HG03439 (cell line): ENCODE measurements around the gene GPSM3.
"Not testable (repeated sequence)": the region's sequence is repeated elsewhere in the genome, so short reads cannot be mapped to it uniquely, and the experiment has no call there.

Source experiments
- ATAC-seq: cut with Tn5 transposase; IDR thresholded peaks from one replicate; pipeline ENCODE4 v1.9.1; 2021; ENCODE audit warnings: mild to moderate bottlenecking, moderate library complexity; ENCODE audit not compliant: unreplicated experiment

Gene GPSM3

GRCh38 chr6:32203426-32204267, 11.2 kb upstream of the GPSM3 start:
- ATAC-seq: no peak

- ATAC-seq: no peak
These were observed 9.7 kb upstream of the GPSM3 start for GRCh38 chr6:32202186-32202585.

GRCh38 chr6:32200711-32201475, 8.4 kb upstream of the GPSM3 start:
- ATAC-seq: no peak

GRCh38 chr6:32198866-32199265, 6.4 kb upstream of the GPSM3 start:
- no peak for ATAC-seq

GRCh38 chr6:32198345-32198696, 5.9 kb upstream of the GPSM3 start:
- no peak for ATAC-seq

- no peak for ATAC-seq
These were observed 4.5 kb upstream of the GPSM3 start for GRCh38 chr6:32196682-32197616.

DNA sequence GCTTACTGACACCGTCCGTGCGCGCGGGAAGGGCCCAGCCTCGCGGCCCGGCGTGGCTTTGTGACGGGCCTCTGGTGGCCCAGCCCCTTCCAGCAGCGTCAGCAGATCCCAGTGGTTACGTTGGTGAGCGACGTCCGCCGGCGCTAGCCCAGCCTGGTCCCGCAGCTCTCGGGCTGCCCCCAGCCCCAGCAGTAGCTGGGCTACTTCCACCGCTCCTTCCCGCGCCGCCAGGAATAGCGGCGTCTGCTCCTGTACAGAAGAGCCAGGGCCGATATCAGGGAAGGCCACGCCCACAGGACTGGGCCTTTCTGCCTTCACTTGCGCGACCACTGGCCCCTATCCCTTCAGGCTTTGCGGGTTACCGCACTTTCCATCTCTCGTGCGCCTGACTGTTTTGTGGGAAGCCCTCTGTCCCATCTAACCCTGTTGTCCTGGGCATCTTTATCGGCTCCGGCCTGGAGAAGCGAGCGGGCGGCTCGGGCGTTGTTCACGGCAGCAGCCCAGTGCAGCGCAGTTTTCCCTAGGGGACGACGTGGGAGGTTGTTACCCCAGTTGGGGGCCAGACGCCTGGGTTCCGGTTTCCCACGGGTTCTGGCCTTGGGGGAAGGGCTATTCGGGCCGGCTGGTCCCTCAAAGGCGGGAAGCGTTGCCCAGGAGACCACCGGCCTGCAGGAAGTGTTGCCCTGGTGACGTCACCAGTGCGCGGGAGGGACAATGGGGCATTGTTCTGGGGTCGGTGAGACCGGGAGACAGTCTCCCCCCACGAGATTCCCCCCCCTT, 3.6 kb upstream of the GPSM3 start:
- ATAC-seq: peak; percentile 76

DNA sequence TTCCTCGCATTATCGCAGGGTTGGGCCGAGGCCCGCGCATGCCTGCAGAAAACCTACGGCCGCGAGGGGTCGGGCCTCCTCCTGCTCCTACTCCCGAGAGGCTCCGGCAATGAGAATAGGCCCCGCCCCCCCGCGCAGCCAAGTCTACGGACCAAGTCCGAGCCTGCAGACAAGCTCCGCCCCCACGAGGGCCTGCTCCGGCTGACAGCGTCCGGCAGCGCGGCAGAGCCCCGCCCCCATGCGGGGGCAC, 3.1 kb upstream of the GPSM3 start:
- peak; percentile 78 for ATAC-seq

- no peak for ATAC-seq
These were observed 2.6 kb upstream of the GPSM3 start for GRCh38 chr6:32194825-32195651.

- ATAC-seq: no peak
These were observed 1.9 kb upstream of the GPSM3 start for GRCh38 chr6:32194388-32194787.

GRCh38 chr6:32193096-32193495, 653 bp upstream of the GPSM3 start:
- not testable (repeated sequence) for ATAC-seq

DNA sequence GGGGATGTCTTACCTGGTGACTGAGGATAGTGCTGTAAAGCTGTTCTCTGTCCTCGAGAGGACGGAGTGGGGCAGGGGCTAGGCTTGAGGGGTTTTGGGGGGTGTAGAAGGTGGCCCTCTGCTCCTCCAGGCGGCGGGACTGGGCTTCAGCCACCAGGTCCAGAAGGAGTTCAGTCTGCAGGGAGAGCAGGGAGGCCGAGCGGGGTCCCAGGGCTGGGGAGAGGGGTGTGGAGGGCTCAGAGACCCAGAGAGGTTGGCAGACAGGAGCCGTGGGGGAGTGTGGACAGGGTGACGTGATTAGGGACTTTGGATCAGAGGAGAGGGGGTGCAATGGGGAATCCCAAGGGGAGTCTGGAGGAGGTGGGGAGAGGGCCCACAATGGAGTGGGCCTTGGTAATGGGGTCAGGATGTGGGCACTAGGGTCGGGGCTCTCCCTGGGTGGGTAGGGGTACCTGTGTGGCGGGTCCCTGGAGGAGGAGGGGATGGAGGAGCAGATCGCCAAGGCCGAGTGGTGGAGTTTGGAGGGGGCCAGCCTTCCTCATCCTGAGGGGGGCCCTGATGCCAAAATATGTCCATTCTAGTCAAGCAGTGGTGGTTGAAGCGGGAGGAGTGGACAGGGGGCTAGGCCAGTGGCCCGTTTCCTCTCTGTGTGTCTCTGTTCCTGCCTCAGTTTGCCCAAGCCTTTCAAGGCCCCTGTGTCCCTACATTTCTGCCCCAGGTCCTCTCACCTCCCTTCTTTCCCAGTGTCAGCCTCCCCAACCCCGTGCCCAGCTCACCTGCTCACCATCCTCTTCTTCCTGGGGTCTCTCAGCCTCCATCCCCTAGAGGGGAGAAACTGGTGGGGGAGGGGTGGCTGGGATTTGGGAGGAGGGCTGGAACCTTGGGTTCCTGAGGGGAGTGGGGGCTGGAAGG, 491 bp downstream of the GPSM3 start:
- ATAC-seq: no peak

DNA sequence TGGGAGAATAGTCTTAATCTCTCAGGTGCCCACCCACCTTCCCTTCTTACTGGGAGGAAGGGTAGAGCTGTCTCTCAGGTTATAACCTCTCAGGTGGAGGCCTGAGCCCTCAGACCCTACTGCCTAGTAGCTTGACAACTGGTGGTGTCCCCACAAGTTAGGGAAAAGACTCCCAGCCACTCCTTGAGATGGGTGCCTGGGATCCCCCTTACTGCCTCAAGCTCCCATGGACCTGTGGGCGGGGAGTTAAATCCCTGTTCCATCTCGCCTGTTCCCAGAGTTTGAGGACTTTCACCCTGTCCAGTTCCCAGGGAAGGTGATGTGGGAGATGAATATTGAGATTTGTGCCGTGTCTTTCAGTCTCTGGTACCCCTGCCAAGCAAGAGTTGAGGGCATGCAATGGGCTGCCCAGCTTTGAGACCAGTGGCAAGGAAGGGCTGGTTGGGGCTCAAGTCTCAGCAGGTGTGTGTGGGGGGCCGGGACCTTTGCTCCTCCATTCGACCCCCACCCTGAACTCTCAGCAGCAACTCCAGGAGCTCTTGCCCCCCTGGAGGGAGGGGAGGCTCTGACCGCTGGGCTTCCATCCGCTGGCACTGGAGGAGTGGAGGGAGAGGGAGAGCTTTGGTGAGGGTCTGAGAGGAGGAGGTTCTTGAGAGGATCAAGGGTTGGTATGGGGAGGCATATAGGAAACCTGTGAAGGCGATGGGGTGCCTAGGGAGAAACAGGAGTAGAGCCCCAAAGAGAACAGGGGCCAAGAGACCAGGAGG, 1.3 kb downstream of the GPSM3 start:
- no peak for ATAC-seq

DNA sequence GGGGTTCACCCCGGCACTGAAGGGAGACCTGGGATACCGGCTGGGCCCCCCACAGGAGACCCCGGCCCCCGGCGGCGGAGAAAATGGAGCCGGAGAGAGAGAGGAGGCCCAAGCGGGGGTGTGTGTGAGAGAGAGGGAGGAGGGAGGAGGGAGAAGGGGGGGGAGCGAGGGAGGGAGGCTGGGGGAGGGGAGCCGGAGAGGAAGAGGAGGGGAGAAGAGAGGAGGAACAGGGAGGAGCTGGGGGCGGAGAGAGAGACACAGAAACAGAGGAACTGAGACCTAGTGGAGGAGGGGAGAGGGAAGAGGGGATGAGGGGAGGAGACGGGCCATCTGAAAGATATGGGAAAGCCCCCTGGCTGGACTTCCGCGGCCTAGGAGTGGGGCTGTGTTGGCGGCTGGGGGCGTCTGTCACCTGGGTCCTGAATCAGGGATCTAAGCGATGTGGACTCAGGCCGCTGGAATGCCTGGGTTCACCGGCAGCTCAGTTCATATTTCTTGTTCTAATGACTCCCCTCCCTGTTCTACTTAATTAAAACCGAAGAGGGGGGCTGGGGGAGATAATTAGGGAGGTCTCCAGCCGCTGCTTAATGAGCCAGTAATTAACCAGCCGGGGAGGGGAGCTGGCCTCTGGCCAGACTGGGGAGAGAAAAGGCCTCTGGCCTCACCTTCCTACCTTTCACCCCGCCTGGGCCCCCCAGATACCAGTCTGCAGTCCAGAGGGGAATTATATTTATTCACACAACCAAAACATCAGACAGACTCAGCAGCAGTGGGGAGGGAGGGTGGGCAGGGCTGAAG, 2.2 kb downstream of the GPSM3 start, which contains the start of gene PBX2:
PBX2 (minus strand) TSS at position 149 of the 798 bp plus-strand sequence. CDS start 287 bp downstream, outside the sequence.
- peak; percentile 47 for ATAC-seq

GRCh38 chr6:32189742-32190053, 2.7 kb downstream of the GPSM3 start:
- no peak for ATAC-seq

GRCh38 chr6:32189069-32189741, 3.2 kb downstream of the GPSM3 start:
- ATAC-seq: no peak
